Pericardium fibroblast (primary cell): ENCODE results near the gene KHDC1. TPM values are rescaled to one million over a fixed set of nuclear protein-coding genes. Genes with fewer than 3 reads are reported as not detected.

ENCODE experiments used
- total RNA-seq: library from RNA; depleted of rRNA; stranded (reverse); fragments of >200 nt; gene quantifications from 2 replicates; pipeline ENCODE4 v1.2.3, GENCODE V29; 2015

The KHDC1 gene
- total RNA-seq, result 4.1 and 4.6 TPM in 2 replicates

GRCh38 chr6:73262671-73263569 is at the start of gene KHDC1:
Gene KHDC1, minus strand, starts transcription at chr6:73263196. Its CDS starts 20,679 bp downstream, at chr6:73242517.

GRCh38 chr6:73225396-73225795 is 37.6 kb downstream of the KHDC1 start, which contains the start of gene KHDC1L:
Gene KHDC1L, minus strand, starts transcription at chr6:73225496. Its CDS starts 88 bp downstream, at chr6:73225408.

Other genes with a start within 250 kb of the KHDC1 start
- gene KHDC1L, start 37.7 kb downstream of the KHDC1 start, total RNA-seq, result not detected in 2 replicates
- gene DPPA5, start 91.1 kb upstream of the KHDC1 start, total RNA-seq, result not detected in 2 replicates
- not detected in 2 replicates for gene KHDC3L, start 99.5 kb upstream of the KHDC1 start, total RNA-seq
- gene OOEP, start 106.7 kb upstream of the KHDC1 start, total RNA-seq, result 0.23 TPM in 1 of 2 replicates, not detected in the other
- gene DDX43, start 131.6 kb upstream of the KHDC1 start, total RNA-seq, result 0.09 and 0.70 TPM in 2 replicates
- gene CGAS, start 189.1 kb upstream of the KHDC1 start, total RNA-seq, result 2.7 and 2.8 TPM in 2 replicates
- 18.3 and 23.7 TPM in 2 replicates for gene MTO1, start 198.5 kb upstream of the KHDC1 start, total RNA-seq